Measurements from ENCODE around the gene PDIK1L. TPM values are rescaled to one million over a fixed set of nuclear protein-coding genes. Genes with fewer than 3 reads are reported as not detected.

The PDIK1L gene
- total RNA-seq, 2 donors from 2014 or later: 10.5 TPM

DNA sequence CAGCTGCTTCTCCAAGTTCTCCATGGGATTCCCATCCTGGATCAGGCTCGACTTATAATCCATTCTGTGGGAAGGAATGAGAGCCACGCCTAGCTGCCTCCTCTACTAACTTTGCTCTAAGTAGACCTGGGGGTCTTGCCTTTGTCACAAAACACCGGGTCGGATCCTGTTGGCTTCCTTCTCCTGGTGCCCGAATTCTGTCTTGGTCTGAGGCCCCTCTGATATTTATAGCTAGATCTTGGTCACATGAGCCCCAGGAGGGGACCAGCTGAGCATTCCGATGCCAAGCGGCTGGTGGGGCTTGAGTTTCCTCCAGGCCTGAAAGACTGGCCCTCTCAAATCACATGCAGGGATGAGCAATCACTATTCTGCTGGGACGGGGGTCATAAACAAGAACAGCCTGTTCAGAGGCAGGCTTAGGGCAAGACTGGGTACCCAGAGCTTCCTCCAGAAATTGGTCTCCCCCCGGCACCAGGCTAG, 44.2 kb upstream of the PDIK1L start, which contains the start of gene TRIM63:
Gene TRIM63 (minus strand): TSS at position 199 of the 480 bp plus-strand sequence. CDS start 136 bp downstream, at position 63.
- no peak for DNase-seq (ENCODE audit: low spot score)
- intact Hi-C loops (cut with DNase I): no loop called here
- Histone ChIP-seq H3K9me3 (no peaks in the 10 kb centered on the region), H3K4me1 (replicated peaks) (no peaks in the 10 kb centered on the region), H3K27me3 (replicated peaks; ENCODE audit: insufficient read depth) (no peaks in the 10 kb centered on the region), H3K36me3 (no peaks in the 10 kb centered on the region), H3K4me3 (no peak within 1 kb of the TSS), H3K27ac (no peak within 1 kb of the TSS)
- 54% methylated on average over 9 of the region's 9 CpGs for WGBS
- no peak for TF ChIP-seq POLR2A (IDR thresholded peaks at IDR 0.05)
- TF ChIP-seq, protein P1, sequence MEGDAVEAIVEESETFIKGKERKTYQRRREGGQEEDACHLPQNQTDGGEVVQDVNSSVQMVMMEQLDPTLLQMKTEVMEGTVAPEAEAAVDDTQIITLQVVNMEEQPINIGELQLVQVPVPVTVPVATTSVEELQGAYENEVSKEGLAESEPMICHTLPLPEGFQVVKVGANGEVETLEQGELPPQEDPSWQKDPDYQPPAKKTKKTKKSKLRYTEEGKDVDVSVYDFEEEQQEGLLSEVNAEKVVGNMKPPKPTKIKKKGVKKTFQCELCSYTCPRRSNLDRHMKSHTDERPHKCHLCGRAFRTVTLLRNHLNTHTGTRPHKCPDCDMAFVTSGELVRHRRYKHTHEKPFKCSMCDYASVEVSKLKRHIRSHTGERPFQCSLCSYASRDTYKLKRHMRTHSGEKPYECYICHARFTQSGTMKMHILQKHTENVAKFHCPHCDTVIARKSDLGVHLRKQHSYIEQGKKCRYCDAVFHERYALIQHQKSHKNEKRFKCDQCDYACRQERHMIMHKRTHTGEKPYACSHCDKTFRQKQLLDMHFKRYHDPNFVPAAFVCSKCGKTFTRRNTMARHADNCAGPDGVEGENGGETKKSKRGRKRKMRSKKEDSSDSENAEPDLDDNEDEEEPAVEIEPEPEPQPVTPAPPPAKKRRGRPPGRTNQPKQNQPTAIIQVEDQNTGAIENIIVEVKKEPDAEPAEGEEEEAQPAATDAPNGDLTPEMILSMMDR (IDR thresholded peaks at IDR 0.05): no peak
- no peak for TF ChIP-seq POLR2AphosphoS5 (IDR thresholded peaks at IDR 0.05)

DNA sequence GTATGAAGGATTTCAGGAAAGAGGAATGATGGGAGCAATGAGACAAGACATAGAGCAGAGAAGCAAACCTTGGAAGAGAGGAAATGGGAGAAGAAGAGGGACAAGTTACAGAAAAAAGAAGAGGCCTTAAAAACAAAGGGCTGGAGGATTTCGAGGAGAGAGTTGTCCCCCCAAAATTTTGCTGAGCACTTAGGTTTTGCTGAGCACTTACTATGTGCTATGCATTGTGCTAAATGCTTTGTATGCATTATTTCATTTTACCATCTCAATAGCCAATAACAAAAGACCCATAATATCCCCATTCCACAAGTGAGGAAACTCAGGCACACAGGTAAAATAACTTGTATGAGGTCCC, 41.7 kb upstream of the PDIK1L start:
- 88% methylated on average over 1 of the region's 1 CpG for WGBS
- no peaks in the 10 kb centered on the region for H3K9me3 ChIP-seq
- intact Hi-C loops (cut with DNase I): no loop called here
- H3K27me3 ChIP-seq (replicated peaks; ENCODE audit: insufficient read depth): no peaks in the 10 kb centered on the region
- TF ChIP-seq, protein P1 (IDR thresholded peaks at IDR 0.05): no peak
- DNase-seq (ENCODE audit: low spot score): no peak
- H3K4me3 ChIP-seq: no peak overlapping the region
- no peaks in the 10 kb centered on the region for H3K36me3 ChIP-seq
- H3K27ac ChIP-seq: no peak overlapping the region
- no peaks in the 10 kb centered on the region for H3K4me1 ChIP-seq (replicated peaks)

DNA sequence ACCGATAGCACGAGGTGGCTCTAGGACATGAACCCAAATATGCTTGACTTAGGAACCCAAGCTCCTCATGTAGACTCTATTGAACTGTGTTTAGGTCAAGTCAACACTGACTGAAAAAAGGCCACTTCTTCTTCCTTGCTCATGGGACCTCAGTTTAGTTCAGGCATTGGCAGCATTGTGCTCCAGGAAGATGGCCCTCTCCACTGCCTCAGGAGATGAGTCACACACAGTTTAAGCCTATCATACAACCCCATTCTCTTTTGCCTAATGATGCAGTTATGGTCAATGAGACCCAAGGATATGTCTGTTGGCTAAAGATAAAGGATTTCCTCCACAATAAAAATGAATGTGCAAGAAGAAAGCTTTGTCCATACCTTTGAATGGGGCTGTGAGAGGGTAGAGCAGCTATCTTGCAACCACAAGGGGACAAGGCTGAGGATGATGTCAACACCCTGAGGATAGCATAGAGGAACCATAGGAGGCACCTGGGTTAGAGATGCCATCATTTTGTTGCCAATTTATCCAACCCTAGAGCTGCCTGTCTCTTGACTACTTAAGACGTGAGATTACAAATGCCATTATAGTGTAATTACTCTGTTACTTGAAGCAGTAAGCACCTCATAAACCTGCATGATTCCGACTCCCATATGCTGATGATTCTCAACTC, 41.2 kb upstream of the PDIK1L start:
- DNase-seq (ENCODE audit: low spot score): no peak
- intact Hi-C loops (cut with DNase I): no loop called here
- TF ChIP-seq POLR2A (IDR thresholded peaks at IDR 0.05) (no peak), POLR2AphosphoS5 (IDR thresholded peaks at IDR 0.05) (no peak)
- TF ChIP-seq, protein P1 (IDR thresholded peaks at IDR 0.05): no peak
- H3K9me3 ChIP-seq: no peaks in the 10 kb centered on the region
- H3K36me3 ChIP-seq: no peaks in the 10 kb centered on the region
- no peaks in the 10 kb centered on the region for H3K4me1 ChIP-seq (replicated peaks)
- H3K4me3 ChIP-seq: no peak overlapping the region
- WGBS: 82% methylated on average over 4 of the region's 4 CpGs
- H3K27me3 ChIP-seq (replicated peaks; ENCODE audit: insufficient read depth): no peaks in the 10 kb centered on the region
- H3K27ac ChIP-seq: no peak overlapping the region

DNA sequence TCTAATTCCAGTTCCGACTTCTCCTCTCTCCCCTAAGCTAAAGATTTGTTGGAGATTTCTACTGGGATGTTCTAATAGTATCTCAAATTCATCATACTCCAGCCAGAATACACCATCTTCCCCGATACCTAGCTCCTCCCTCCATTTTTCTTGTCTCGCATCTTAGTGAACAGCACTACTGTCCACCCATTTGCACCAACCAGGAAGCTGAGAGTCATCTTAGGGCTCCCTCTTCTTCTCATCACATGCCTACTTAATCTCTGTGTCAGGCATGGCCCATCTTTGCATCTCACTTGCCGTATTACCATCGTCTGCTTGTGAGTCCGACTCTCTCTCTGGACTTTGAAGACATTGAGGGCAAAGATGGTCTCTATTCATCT, 40.7 kb upstream of the PDIK1L start:
- intact Hi-C loops (cut with DNase I): no loop called here
- Histone ChIP-seq H3K4me3 (no peak overlapping the region), H3K9me3 (no peaks in the 10 kb centered on the region), H3K4me1 (replicated peaks) (no peaks in the 10 kb centered on the region), H3K36me3 (no peaks in the 10 kb centered on the region), H3K27ac (no peak overlapping the region), H3K27me3 (replicated peaks; ENCODE audit: insufficient read depth) (no peaks in the 10 kb centered on the region)
- 87% methylated on average over 6 of the region's 6 CpGs for WGBS
- TF ChIP-seq POLR2A (IDR thresholded peaks at IDR 0.05) (no peak), POLR2AphosphoS5 (IDR thresholded peaks at IDR 0.05) (no peak)
- TF ChIP-seq, protein P1 (IDR thresholded peaks at IDR 0.05): no peak
- DNase-seq (ENCODE audit: low spot score): no peak

DNA sequence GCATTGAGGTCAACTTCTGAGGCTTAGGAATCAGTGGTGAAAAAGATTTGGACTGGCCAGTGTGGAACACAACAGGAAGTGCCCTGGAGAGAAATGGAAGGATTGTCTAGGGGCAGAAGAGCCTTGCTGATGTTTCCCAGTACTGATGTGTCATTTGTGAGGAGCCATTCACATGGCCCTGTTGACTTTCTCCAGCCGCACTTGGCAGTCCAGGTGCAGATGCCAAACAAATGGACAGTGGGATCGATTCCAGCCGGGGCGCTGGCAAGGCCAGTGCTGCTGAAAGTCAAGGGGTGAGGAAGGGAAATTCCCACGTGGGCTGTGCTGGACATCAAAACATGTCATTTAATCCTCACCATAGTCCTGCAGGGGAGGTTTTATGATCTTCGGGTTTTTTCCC, 39.3 kb upstream of the PDIK1L start:
- H3K4me3 ChIP-seq: no peak overlapping the region
- intact Hi-C loops (cut with DNase I): no loop called here
- no peak for DNase-seq (ENCODE audit: low spot score)
- no peaks in the 10 kb centered on the region for H3K36me3 ChIP-seq
- 30% methylated on average over 6 of the region's 6 CpGs for WGBS
- H3K27me3 ChIP-seq (replicated peaks; ENCODE audit: insufficient read depth): no peaks in the 10 kb centered on the region
- TF ChIP-seq, protein P1 (IDR thresholded peaks at IDR 0.05): no peak
- TF ChIP-seq POLR2AphosphoS5 (IDR thresholded peaks at IDR 0.05): no peak
- no peak for TF ChIP-seq POLR2A (IDR thresholded peaks at IDR 0.05)
- H3K27ac ChIP-seq: no peak overlapping the region
- H3K9me3 ChIP-seq: no peaks in the 10 kb centered on the region
- no peaks in the 10 kb centered on the region for H3K4me1 ChIP-seq (replicated peaks)
